ENCODE results near the gene CTTNBP2NL. TPM values are rescaled to one million over a fixed set of nuclear protein-coding genes. Genes with fewer than 3 reads are reported as not detected.

The CTTNBP2NL gene
- total and polyA plus RNA-seq, 10 of the 15 experiments (the other 5 are each of a cell fraction or from before 2014, with no cell fraction given): 2.1 to 11.3 (median 5.6) TPM

DNA sequence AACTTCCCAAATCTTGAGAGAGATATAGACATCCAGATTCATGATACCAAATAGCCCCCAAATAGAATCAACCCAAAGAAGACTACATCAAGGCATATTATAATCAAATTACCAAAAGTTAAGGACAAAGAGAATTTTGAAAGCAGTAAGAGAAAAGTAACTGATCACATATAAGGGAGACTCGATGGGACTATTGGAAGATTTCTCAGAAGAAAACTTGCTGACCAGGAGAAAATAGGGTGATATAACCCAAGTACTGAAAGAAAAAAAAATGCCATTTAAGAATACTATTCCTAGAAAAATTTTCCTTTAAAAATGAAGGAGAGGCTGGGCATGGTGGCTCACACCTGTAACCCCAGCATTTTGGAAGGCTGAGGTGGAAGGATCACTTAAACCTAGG lies 82.3 kb downstream of the CTTNBP2NL start:
- POLR2A ChIA-PET: no interaction called here
- CTCF ChIA-PET: no interaction called here
- RAD21 ChIA-PET (ENCODE audit: unreplicated experiment): no interaction called here
- Histone ChIP-seq H2AFZ (ENCODE audit: control insufficient read depth, low read depth, low read length) (no peak overlapping the region), H3K79me2 (ENCODE audit: control insufficient read depth, insufficient read depth, low read length) (no peaks in the 10 kb centered on the region), H3K36me3 (ENCODE audit: control insufficient read depth in 2 of 2, insufficient read depth in 2 of 2, low read length in 1 of 2) (no peaks in the 10 kb centered on the region), H4K20me1 (ENCODE audit: control insufficient read depth, insufficient read depth) (no peaks in the 10 kb centered on the region), H3K9me3 (replicated peaks; ENCODE audit: control insufficient read depth, insufficient read depth, low read length) (peaks cover 4% of the 10 kb centered on the region; the same call in 1 of the 3 replicates), H3K4me3 (no peak overlapping the region), H3K27ac (ENCODE audit: control insufficient read depth, insufficient read depth) (no peak overlapping the region), H3K4me2 (ENCODE audit: control insufficient read depth, insufficient read depth) (no peak overlapping the region), H3K9ac (ENCODE audit: control insufficient read depth, insufficient read depth, low read length) (no peak overlapping the region), H3K4me1 (ENCODE audit: control insufficient read depth, insufficient read depth, low read length) (no peaks in the 10 kb centered on the region), H3K27me3 (replicated peaks in 1 of 2; ENCODE audit: control insufficient read depth in 2 of 2, insufficient read depth in 2 of 2, low read length in 1 of 2) (no peaks in the 10 kb centered on the region)
- no TSS peak for BruUV-seq (replicated peaks)
- DNase-seq (ENCODE audit: low read depth, low spot score) (no peak), ATAC-seq (no peak), FAIRE-seq (no peak)
- in situ Hi-C loops (cut with MboI) (no loop called here), intact Hi-C loops (cut with micrococcal nuclease; ENCODE audit: unreplicated experiment) (no loop called here)
- SMC1A ChIA-PET (ENCODE audit: uncharacterized antibody, unreplicated experiment): interaction anchor here (2.1 kb wide), 1 partner anchor 11 kb away, joined by 9 read pairs; no protein-coding TSS in a partner anchor
- WGBS (ENCODE audit: insufficient coverage, insufficient replicate concordance, low lambda C conversion rate, missing lambda C conversion rate): 60% methylated on average over 1 of the region's 1 CpG
- TF ChIP-seq, protein P1, sequence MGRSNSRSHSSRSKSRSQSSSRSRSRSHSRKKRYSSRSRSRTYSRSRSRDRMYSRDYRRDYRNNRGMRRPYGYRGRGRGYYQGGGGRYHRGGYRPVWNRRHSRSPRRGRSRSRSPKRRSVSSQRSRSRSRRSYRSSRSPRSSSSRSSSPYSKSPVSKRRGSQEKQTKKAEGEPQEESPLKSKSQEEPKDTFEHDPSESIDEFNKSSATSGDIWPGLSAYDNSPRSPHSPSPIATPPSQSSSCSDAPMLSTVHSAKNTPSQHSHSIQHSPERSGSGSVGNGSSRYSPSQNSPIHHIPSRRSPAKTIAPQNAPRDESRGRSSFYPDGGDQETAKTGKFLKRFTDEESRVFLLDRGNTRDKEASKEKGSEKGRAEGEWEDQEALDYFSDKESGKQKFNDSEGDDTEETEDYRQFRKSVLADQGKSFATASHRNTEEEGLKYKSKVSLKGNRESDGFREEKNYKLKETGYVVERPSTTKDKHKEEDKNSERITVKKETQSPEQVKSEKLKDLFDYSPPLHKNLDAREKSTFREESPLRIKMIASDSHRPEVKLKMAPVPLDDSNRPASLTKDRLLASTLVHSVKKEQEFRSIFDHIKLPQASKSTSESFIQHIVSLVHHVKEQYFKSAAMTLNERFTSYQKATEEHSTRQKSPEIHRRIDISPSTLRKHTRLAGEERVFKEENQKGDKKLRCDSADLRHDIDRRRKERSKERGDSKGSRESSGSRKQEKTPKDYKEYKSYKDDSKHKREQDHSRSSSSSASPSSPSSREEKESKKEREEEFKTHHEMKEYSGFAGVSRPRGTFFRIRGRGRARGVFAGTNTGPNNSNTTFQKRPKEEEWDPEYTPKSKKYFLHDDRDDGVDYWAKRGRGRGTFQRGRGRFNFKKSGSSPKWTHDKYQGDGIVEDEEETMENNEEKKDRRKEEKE (IDR thresholded peaks at IDR 0.05): no peak
- TF ChIP-seq FOS (IDR thresholded peaks at IDR 0.05; ENCODE audit: borderline replicate concordance, extremely low read depth, insufficient read length) (no peak), JUNB (IDR thresholded peaks at IDR 0.05) (no peak), SIN3A (IDR thresholded peaks at IDR 0.05; ENCODE audit: low read depth, low read length) (no peak), PAX5 (IDR thresholded peaks at IDR 0.05; ENCODE audit: borderline replicate concordance, low read depth, low read length) (no peak), MYB (IDR thresholded peaks at IDR 0.05; ENCODE audit: borderline replicate concordance, low read depth, low read length) (no peak), CHD4 (IDR thresholded peaks at IDR 0.05) (no peak), ZNF217 (IDR thresholded peaks at IDR 0.05) (no peak), TCF3 (IDR thresholded peaks at IDR 0.05; ENCODE audit: borderline replicate concordance, insufficient read depth, low read depth, low read length) (no peak), SREBF2 (IDR thresholded peaks at IDR 0.05; ENCODE audit: low read length) (no peak), ZBED1 (IDR thresholded peaks at IDR 0.05; ENCODE audit: borderline replicate concordance) (no peak)
- TF ChIP-seq, protein P2, sequence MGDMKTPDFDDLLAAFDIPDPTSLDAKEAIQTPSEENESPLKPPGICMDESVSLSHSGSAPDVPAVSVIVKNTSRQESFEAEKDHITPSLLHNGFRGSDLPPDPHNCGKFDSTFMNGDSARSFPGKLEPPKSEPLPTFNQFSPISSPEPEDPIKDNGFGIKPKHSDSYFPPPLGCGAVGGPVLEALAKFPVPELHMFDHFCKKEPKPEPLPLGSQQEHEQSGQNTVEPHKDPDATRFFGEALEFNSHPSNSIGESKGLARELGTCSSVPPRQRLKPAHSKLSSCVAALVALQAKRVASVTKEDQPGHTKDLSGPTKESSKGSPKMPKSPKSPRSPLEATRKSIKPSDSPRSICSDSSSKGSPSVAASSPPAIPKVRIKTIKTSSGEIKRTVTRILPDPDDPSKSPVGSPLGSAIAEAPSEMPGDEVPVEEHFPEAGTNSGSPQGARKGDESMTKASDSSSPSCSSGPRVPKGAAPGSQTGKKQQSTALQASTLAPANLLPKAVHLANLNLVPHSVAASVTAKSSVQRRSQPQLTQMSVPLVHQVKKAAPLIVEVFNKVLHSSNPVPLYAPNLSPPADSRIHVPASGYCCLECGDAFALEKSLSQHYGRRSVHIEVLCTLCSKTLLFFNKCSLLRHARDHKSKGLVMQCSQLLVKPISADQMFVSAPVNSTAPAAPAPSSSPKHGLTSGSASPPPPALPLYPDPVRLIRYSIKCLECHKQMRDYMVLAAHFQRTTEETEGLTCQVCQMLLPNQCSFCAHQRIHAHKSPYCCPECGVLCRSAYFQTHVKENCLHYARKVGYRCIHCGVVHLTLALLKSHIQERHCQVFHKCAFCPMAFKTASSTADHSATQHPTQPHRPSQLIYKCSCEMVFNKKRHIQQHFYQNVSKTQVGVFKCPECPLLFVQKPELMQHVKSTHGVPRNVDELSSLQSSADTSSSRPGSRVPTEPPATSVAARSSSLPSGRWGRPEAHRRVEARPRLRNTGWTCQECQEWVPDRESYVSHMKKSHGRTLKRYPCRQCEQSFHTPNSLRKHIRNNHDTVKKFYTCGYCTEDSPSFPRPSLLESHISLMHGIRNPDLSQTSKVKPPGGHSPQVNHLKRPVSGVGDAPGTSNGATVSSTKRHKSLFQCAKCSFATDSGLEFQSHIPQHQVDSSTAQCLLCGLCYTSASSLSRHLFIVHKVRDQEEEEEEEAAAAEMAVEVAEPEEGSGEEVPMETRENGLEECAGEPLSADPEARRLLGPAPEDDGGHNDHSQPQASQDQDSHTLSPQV (IDR thresholded peaks at IDR 0.05): no peak
- TF ChIP-seq, protein P3, sequence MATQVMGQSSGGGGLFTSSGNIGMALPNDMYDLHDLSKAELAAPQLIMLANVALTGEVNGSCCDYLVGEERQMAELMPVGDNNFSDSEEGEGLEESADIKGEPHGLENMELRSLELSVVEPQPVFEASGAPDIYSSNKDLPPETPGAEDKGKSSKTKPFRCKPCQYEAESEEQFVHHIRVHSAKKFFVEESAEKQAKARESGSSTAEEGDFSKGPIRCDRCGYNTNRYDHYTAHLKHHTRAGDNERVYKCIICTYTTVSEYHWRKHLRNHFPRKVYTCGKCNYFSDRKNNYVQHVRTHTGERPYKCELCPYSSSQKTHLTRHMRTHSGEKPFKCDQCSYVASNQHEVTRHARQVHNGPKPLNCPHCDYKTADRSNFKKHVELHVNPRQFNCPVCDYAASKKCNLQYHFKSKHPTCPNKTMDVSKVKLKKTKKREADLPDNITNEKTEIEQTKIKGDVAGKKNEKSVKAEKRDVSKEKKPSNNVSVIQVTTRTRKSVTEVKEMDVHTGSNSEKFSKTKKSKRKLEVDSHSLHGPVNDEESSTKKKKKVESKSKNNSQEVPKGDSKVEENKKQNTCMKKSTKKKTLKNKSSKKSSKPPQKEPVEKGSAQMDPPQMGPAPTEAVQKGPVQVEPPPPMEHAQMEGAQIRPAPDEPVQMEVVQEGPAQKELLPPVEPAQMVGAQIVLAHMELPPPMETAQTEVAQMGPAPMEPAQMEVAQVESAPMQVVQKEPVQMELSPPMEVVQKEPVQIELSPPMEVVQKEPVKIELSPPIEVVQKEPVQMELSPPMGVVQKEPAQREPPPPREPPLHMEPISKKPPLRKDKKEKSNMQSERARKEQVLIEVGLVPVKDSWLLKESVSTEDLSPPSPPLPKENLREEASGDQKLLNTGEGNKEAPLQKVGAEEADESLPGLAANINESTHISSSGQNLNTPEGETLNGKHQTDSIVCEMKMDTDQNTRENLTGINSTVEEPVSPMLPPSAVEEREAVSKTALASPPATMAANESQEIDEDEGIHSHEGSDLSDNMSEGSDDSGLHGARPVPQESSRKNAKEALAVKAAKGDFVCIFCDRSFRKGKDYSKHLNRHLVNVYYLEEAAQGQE (IDR thresholded peaks at IDR 0.05; ENCODE audit: low read depth, low read length): no peak
